GM12878 (cell line): ENCODE data around the gene CLMP. TPM values are rescaled to one million over a fixed set of nuclear protein-coding genes. Genes with fewer than 3 reads are reported as not detected.

Experiments
- ATAC-seq: fragments of 200-7000 bp; cut with Tn5 transposase; 3 replicates; pipeline ENCODE4 v1.9.1; 2020; ENCODE audit warnings: mild to moderate bottlenecking, moderate library complexity
- BruUV-seq: library from RNA; stranded (reverse); fragments of 400-500 nt; replicated peaks from 2 replicates; lab custom pipeline; 2021; lab: Mats Ljungman, UMichigan
- CTCF ChIA-PET: fragments of 300-600 bp; sonication (Branson Sonifier 250); formaldehyde crosslinking; extraction: SDS; loops from one replicate; lab custom pipeline; 2021; ENCODE audit warnings: inconsistent platforms; lab: Yijun Ruan, JAX
- POLR2A ChIA-PET: fragments of 350-600 bp; formaldehyde crosslinking; extraction: SDS; loops from one replicate; lab custom pipeline; 2021; ENCODE audit warnings: inconsistent platforms; lab: Charles Lee
- RAD21 ChIA-PET: fragments of 300-600 bp; sonication (Branson Sonifier 250); formaldehyde crosslinking; loops from one replicate; lab custom pipeline; 2023; ENCODE audit warnings: antibody characterized with exemption; ENCODE audit not compliant: unreplicated experiment; lab: Charles Lee
- SMC1A ChIA-PET: fragments of 300-600 bp; sonication (Branson Sonifier 250); formaldehyde crosslinking; loops from one replicate; lab custom pipeline; 2023; ENCODE audit not compliant: unreplicated experiment, uncharacterized antibody; lab: Charles Lee
- DNase-seq: peaks from one replicate; pipeline ENCODE4 v3.0.0-alpha.2; 2011; ENCODE audit warnings: low read depth, low spot score
- FAIRE-seq: peaks from 3 replicates; lab custom pipeline; 2011; peaks lifted over from hg19 to GRCh38; lab: Jason Lieb, UNC
- H2AFZ ChIP-seq: 2 replicates; pipeline ENCODE4 v1.6.0; 2011; ENCODE audit warnings: low read depth, low read length, control low read depth; ENCODE audit not compliant: control insufficient read depth
- H3K27ac ChIP-seq: 2 replicates; pipeline ENCODE4 v1.5.1; 2011; ENCODE audit warnings: control low read depth; ENCODE audit not compliant: control insufficient read depth, insufficient read depth
- H3K27me3 ChIP-seq, 2 experiments: replicated peaks in 1 of 2; 2 replicates each; pipeline versions ENCODE4 v1.6.0 to v1.6.1; 2011; ENCODE audit warnings: low read length in 1 of 2; ENCODE audit not compliant: control insufficient read depth in 2 of 2, insufficient read depth in 2 of 2
- H3K36me3 ChIP-seq, 2 experiments: 2 replicates each; pipeline ENCODE4 v1.5.1; 2011; ENCODE audit warnings: low read length in 1 of 2; ENCODE audit not compliant: control insufficient read depth in 2 of 2, insufficient read depth in 2 of 2
- H3K4me1 ChIP-seq: 2 replicates; pipeline ENCODE4 v1.6.1; 2011; ENCODE audit warnings: mild to moderate bottlenecking, low read length, moderate library complexity, mixed read lengths; ENCODE audit not compliant: control insufficient read depth, insufficient read depth
- H3K4me2 ChIP-seq: 2 replicates; pipeline ENCODE4 v1.6.0; 2011; ENCODE audit warnings: control low read depth; ENCODE audit not compliant: control insufficient read depth, insufficient read depth
- H3K4me3 ChIP-seq: fragments of 200-600 bp; sonication (generic); 2 replicates; pipeline ENCODE4 v1.5.1; 2016
- H3K79me2 ChIP-seq: 2 replicates; pipeline ENCODE4 v1.6.0; 2011; ENCODE audit warnings: low read length; ENCODE audit not compliant: control insufficient read depth, insufficient read depth
- H3K9ac ChIP-seq: 2 replicates; pipeline ENCODE4 v1.8.0; 2011; ENCODE audit warnings: low read length, control low read depth, mixed read lengths; ENCODE audit not compliant: control insufficient read depth, insufficient read depth
- H3K9me3 ChIP-seq: replicated peaks from 3 replicates; pipeline ENCODE4 v1.5.1; 2011; ENCODE audit warnings: mild to moderate bottlenecking, low read length; ENCODE audit not compliant: control insufficient read depth, insufficient read depth
- H4K20me1 ChIP-seq: 2 replicates; pipeline ENCODE4 v1.6.0; 2011; ENCODE audit not compliant: control insufficient read depth, insufficient read depth
- CBFB ChIP-seq: IDR thresholded peaks from 2 replicates; pipeline ENCODE4 v1.6.1; 2016; ENCODE audit warnings: antibody characterized with exemption, low read depth
- JUNB ChIP-seq: IDR thresholded peaks from 2 replicates; pipeline ENCODE4 v1.6.1; 2016; ENCODE audit warnings: antibody characterized with exemption, mild to moderate bottlenecking
- KLF5 ChIP-seq: fragments of 450-650 bp; IDR thresholded peaks from 2 replicates; pipeline ENCODE4 v1.6.1; 2014; ENCODE audit warnings: mild to moderate bottlenecking; ENCODE audit not compliant: partially characterized antibody
- NFIC ChIP-seq: IDR thresholded peaks from 2 replicates; pipeline ENCODE4 v1.6.1; 2012; ENCODE audit warnings: low read depth, mild to moderate bottlenecking, inconsistent platforms, low read length, moderate library complexity
- RELA ChIP-seq: fragments of 450-650 bp; IDR thresholded peaks from 2 replicates; pipeline ENCODE4 v1.8.0; 2014; ENCODE audit warnings: borderline replicate concordance; ENCODE audit not compliant: partially characterized antibody
- RUNX3 ChIP-seq: IDR thresholded peaks from 2 replicates; pipeline ENCODE4 v1.6.1; 2012; ENCODE audit warnings: low read length, inconsistent platforms
- SMC3 ChIP-seq: IDR thresholded peaks from 2 replicates; pipeline ENCODE4 v1.6.1; 2011; ENCODE audit warnings: low read length, improper control_type of control experiment, borderline replicate concordance
- TCF7 ChIP-seq: IDR thresholded peaks from 2 replicates; pipeline ENCODE4 v1.6.1; 2014; ENCODE audit warnings: antibody characterized with exemption, borderline replicate concordance
- WGBS: methylation state at CpG from one replicate; pipeline ENCODE4 v1.1.6; 2016; ENCODE audit warnings: low lambda C conversion rate; ENCODE audit not compliant: insufficient replicate concordance, insufficient coverage; ENCODE audit errors: missing lambda C conversion rate; 5-methylcytosine and 5-hydroxymethylcytosine counted together
- in situ Hi-C: fragments of 300-500 bp; cut with MboI; formaldehyde crosslinking; loops from 9 replicates; pipeline ENCODE4 v1.14.3; 2018; ENCODE audit warnings: mixed read lengths
- intact Hi-C: fragments of 100-400 bp; cut with micrococcal nuclease; formaldehyde crosslinking; loops from one replicate; pipeline ENCODE4 v1.14.2; 2022; ENCODE audit not compliant: unreplicated experiment
- polyA plus RNA-seq, 11 experiments: library from polyadenylated mRNA; depleted of rRNA in 4 of 11; unstranded in 6 of 11; stranded (reverse) in 5 of 11; fragments of >200 nt; fragmentation: Nextera tagmentation in 4 of 11; fragmentation: Illumina TruSeq in 1 of 11; extraction: Ambion mirVana in 4 of 11; extraction: Trizol in 1 of 11; gene quantifications; 1 replicate in 1 of 11; 2 replicates in 10 of 11; pipeline versions ENCODE4 v1.2.1 to v1.2.3, GENCODE V29; 2011 to 2016; ENCODE audit warnings: inconsistent platforms in 2 of 11, missing spikeins in 2 of 11, low read depth in 1 of 11
- total RNA-seq, 4 experiments: library from RNA; depleted of rRNA in 3 of 4; stranded (reverse); fragments of >200 nt in 3 of 4; fragmentation: Illumina TruSeq in 1 of 4; extraction: Trizol in 1 of 4; gene quantifications; 2 replicates each; pipeline versions ENCODE4 v1.2.1 to v1.2.3, GENCODE V29; 2013 to 2021

The CLMP gene
- total and polyA plus RNA-seq, 10 of the 15 experiments (the other 5 are each of a cell fraction or from before 2014, with no cell fraction given): 0.01 to 0.71 (median 0.20) TPM; not detected in 4

DNA sequence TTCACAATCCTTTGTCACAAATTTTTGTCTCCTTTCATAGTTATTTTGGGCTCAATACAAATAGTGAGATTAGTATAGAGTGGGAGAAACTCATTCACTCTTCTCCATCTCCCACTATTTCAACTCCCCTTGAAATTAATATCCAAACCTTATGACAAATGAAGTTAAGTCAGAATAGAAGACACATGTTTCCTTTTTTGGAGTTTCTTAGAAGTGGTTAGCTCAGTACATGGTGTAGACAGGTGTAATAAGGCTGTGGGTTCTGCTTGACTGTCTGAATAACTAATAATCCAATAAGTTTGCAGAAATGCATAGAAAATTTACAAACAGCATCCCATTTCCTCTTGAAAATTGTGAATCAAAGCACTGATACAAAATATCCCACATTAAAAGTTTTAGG is 122.3 kb downstream of the CLMP start:
- Histone ChIP-seq H3K27ac (no peak overlapping the region), H3K36me3 (no peaks in the 10 kb centered on the region), H3K4me3 (no peak overlapping the region), H2AFZ (no peak overlapping the region), H3K9me3 (no peaks in the 10 kb centered on the region), H3K79me2 (peaks cover 8% of the 10 kb centered on the region), H3K4me2 (no peak overlapping the region), H3K4me1 (peaks cover 30% of the 10 kb centered on the region), H3K27me3 (no peaks in the 10 kb centered on the region), H4K20me1 (no peaks in the 10 kb centered on the region), H3K9ac (no peak overlapping the region)
- SMC1A ChIA-PET: no interaction called here
- intact Hi-C loops (no loop called here), in situ Hi-C loops (loop anchor here (25.0 kb wide), 1 partner anchor 1610 kb away; the partner anchor contains the start of genes SORL1 and SORL1-AS1)
- POLR2A ChIA-PET: interaction anchor here (0.8 to 1.1 kb wide), 2 partner anchors 13 to 16 kb away, joined by 3 to 4 read pairs; no protein-coding TSS in a partner anchor
- BruUV-seq: no TSS peak
- FAIRE-seq (no peak), DNase-seq (no peak), ATAC-seq (no peak)
- RAD21 ChIA-PET: interaction anchor here (1.0 to 1.7 kb wide), 3 partner anchors 9 to 38 kb away, joined by 3 to 4 read pairs (median 3); partner anchors contain the start of gene HSPA8
- CTCF ChIA-PET: interaction anchor here (0.6 to 5.9 kb wide), 6 partner anchors 9 to 174 kb away, joined by 3 to 41 read pairs (median 4); partner anchors contain the start of gene HSPA8
- TF ChIP-seq CBFB (0 out of 2 replicates have a peak, but pooled peaks have one; percentile 29), TCF7 (peak; percentile 60; the same call in 1 of the 2 replicates), JUNB (peak; percentile 40; the same call in 1 of the 2 replicates), NFIC (peak; percentile 69; the same call in 1 of the 2 replicates), KLF5 (no peak), RUNX3 (peak; percentile 74; the same call in 1 of the 2 replicates), SMC3 (no peak)

DNA sequence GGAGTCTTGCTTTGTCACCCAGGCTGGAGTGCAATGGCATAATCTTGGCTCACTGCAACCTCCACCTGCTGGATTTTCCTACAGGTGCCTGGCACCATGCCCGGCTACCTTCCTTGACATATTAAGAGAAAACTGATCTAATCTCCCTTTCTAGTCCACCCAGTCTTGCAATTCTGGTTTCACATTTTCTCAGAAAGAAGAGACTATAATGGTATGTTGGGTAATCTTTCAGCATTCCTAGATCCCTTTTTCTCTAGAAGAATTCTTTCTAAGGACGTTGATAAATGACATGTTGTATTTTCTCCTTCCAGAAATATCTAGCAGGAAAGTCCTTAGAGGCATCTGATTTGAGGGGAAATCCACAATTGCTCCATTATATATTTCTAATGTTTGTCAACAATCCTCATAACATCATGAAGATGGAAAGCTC is 122.7 kb downstream of the CLMP start:
- ATAC-seq (no peak), FAIRE-seq (no peak), DNase-seq (no peak)
- ChIA-PET POLR2A (interaction anchor here (0.8 to 1.1 kb wide), 3 partner anchors 13 to 17 kb away, joined by 3 to 4 read pairs (median 3); no protein-coding TSS in a partner anchor), SMC1A (interaction anchor here (1.0 to 1.1 kb wide), 2 partner anchors 13 to 18 kb away, joined by 3 to 4 read pairs; no protein-coding TSS in a partner anchor), RAD21 (interaction anchor here (1.0 to 1.7 kb wide), 3 partner anchors 8 to 38 kb away, joined by 3 to 4 read pairs (median 3); partner anchors contain the start of gene HSPA8), CTCF (interaction anchor here (0.9 to 5.9 kb wide), 4 partner anchors 9 to 175 kb away, joined by 3 to 41 read pairs (median 4); partner anchors contain the start of gene HSPA8)
- Histone ChIP-seq H3K27me3 (no peaks in the 10 kb centered on the region), H3K4me1 (peaks cover 30% of the 10 kb centered on the region), H3K79me2 (peaks cover 8% of the 10 kb centered on the region), H2AFZ (no peak overlapping the region), H3K36me3 (no peaks in the 10 kb centered on the region), H3K4me2 (no peak overlapping the region; the same call in 1 of the 2 replicates), H4K20me1 (no peaks in the 10 kb centered on the region), H3K4me3 (no peak overlapping the region), H3K9me3 (no peaks in the 10 kb centered on the region), H3K9ac (no peak overlapping the region), H3K27ac (no peak overlapping the region)
- no peak for TF ChIP-seq RELA
- in situ Hi-C loops (loop anchor here (25.0 kb wide), 1 partner anchor 1610 kb away; the partner anchor contains the start of genes SORL1 and SORL1-AS1), intact Hi-C loops (no loop called here)
- BruUV-seq: no TSS peak
- WGBS: 50% methylated on average over 2 of the region's 2 CpGs
